ENCODE results near the gene RUVBL1.
"Not testable (repeated sequence)": the region's sequence is repeated elsewhere in the genome, so short reads cannot be mapped to it uniquely, and the experiment has no call there.

The RUVBL1 gene

GRCh38 chr3:128166971-128167453 lies 43.4 kb upstream of the RUVBL1 start:
- no peak for TF ChIP-seq CTCF (IDR thresholded peaks at IDR 0.05; ENCODE audit: low read length, missing control alignments)
- DNase-seq (ENCODE audit: low read depth) = no peak
- no peak overlapping the region for H3K4me3 ChIP-seq (replicated peaks; ENCODE audit: low read depth, low read length)

GRCh38 chr3:128163432-128163831 lies 39.8 kb upstream of the RUVBL1 start:
- TF ChIP-seq CTCF (IDR thresholded peaks at IDR 0.05; ENCODE audit: low read length, missing control alignments) = no peak
- no peak for DNase-seq (ENCODE audit: low read depth)
- no peak overlapping the region for H3K4me3 ChIP-seq (replicated peaks; ENCODE audit: low read depth, low read length)

GRCh38 chr3:128160661-128161060 lies 37.0 kb upstream of the RUVBL1 start:
- no peak for TF ChIP-seq CTCF (IDR thresholded peaks at IDR 0.05; ENCODE audit: low read length, missing control alignments)
- H3K4me3 ChIP-seq (replicated peaks; ENCODE audit: low read depth, low read length) = no peak overlapping the region
- DNase-seq (ENCODE audit: low read depth) = no peak

GRCh38 chr3:128155616-128156360 lies 32.2 kb upstream of the RUVBL1 start:
- no peak for TF ChIP-seq CTCF (IDR thresholded peaks at IDR 0.05; ENCODE audit: low read length, missing control alignments)
- no peak overlapping the region for H3K4me3 ChIP-seq (replicated peaks; ENCODE audit: low read depth, low read length)
- DNase-seq (ENCODE audit: low read depth) = no peak

- DNase-seq (ENCODE audit: low read depth) = not testable (repeated sequence)
- peak overlapping the region; percentile 71 for H3K4me3 ChIP-seq (replicated peaks; ENCODE audit: low read depth, low read length)
These were observed 30.7 kb upstream of the RUVBL1 start for GRCh38 chr3:128154354-128154753.

GRCh38 chr3:128153156-128154041 lies 29.8 kb upstream of the RUVBL1 start, which contains the start of gene EEFSEC:
EEFSEC (plus strand) TSS chr3:128153481; CDS start chr3:128153508, 27 bp downstream.
- no peak for TF ChIP-seq CTCF (IDR thresholded peaks at IDR 0.05; ENCODE audit: low read length, missing control alignments)
- H3K4me3 ChIP-seq (replicated peaks; ENCODE audit: low read depth, low read length) = peak within 1 kb of the TSS; percentile 71
- DNase-seq (ENCODE audit: low read depth) = peak; percentile 81

Measured in fibroblast of pulmonary artery (primary cell).